HepG2 (cell line): ENCODE data around the gene DPP3. TPM values are rescaled to one million over a fixed set of nuclear protein-coding genes. Genes with fewer than 3 reads are reported as not detected.

Experiments used
- BRCA1 ChIP-seq: sonication (generic); formaldehyde crosslinking; IDR thresholded peaks from 2 replicates; pipeline ENCODE4 v1.4.0; 2020; ENCODE audit warnings: missing genetic modification reagents
- EHMT2 ChIP-seq: fragments of 200-600 bp; sonication (generic); IDR thresholded peaks from 2 replicates; pipeline ENCODE4 v1.7.0; 2017; ENCODE audit warnings: antibody characterized with exemption, low read depth, low read length, borderline replicate concordance
- HDAC1 ChIP-seq: sonication (generic); formaldehyde crosslinking; IDR thresholded peaks from 2 replicates; pipeline ENCODE4 v1.5.1; 2020; ENCODE audit warnings: mild to moderate bottlenecking, missing genetic modification reagents
- KDM5A ChIP-seq: fragments of 200-600 bp; sonication (generic); IDR thresholded peaks from 2 replicates; pipeline ENCODE4 v1.7.0; 2018; ENCODE audit warnings: antibody characterized with exemption, mild to moderate bottlenecking, low read length, borderline replicate concordance
- MEF2D ChIP-seq: sonication (generic); formaldehyde crosslinking; IDR thresholded peaks from 2 replicates; pipeline ENCODE4 v1.5.1; 2020; ENCODE audit warnings: mild to moderate bottlenecking, missing genetic modification reagents
- MIXL1 ChIP-seq: IDR thresholded peaks from 2 replicates; pipeline ENCODE4 v1.6.1; 2016
- NFYB ChIP-seq: sonication (generic); formaldehyde crosslinking; IDR thresholded peaks from 2 replicates; pipeline ENCODE4 v1.4.0; 2020; ENCODE audit warnings: missing genetic modification reagents
- REPIN1 ChIP-seq: sonication (generic); formaldehyde crosslinking; IDR thresholded peaks from 2 replicates; pipeline ENCODE4 v1.8.0; 2022; ENCODE audit warnings: missing genetic modification reagents, low read depth, mild to moderate bottlenecking, borderline replicate concordance
- SP1 ChIP-seq, 2 experiments: fragments of 450-650 bp in 1 of 2; sonication (generic) in 1 of 2; formaldehyde crosslinking in 1 of 2; IDR thresholded peaks; 2 replicates each; pipeline versions ENCODE4 v1.4.0 to v1.6.1; 2016 to 2020; ENCODE audit warnings: missing genetic modification reagents in 1 of 2
- SP4 ChIP-seq: sonication (generic); formaldehyde crosslinking; IDR thresholded peaks from 2 replicates; pipeline ENCODE4 v1.8.1; 2023; ENCODE audit warnings: mild to moderate bottlenecking, missing genetic modification reagents
- TP53 ChIP-seq: sonication (generic); formaldehyde crosslinking; conservative IDR thresholded peaks from 2 replicates; pipeline ENCODE4 v1.4.0; 2020; ENCODE audit warnings: missing genetic modification reagents
- ZNF121 ChIP-seq: sonication (generic); formaldehyde crosslinking; IDR thresholded peaks from 2 replicates; pipeline ENCODE4 v1.5.0; 2020; ENCODE audit warnings: mild to moderate bottlenecking, missing genetic modification reagents
- polyA plus RNA-seq, 8 experiments: library from polyadenylated mRNA; depleted of rRNA in 3 of 8; stranded (reverse) in 7 of 8; unstranded in 1 of 8; fragments of >200 nt; fragmentation: Illumina TruSeq in 4 of 8; extraction: Trizol in 4 of 8; gene quantifications; 2 replicates each; pipeline versions ENCODE4 v1.2.1 to v1.2.3, GENCODE V29; 2011 to 2016; ENCODE audit warnings: low read depth in 4 of 8, missing spikeins in 1 of 8, mixed read lengths in 1 of 8; ENCODE audit not compliant: insufficient read depth in 1 of 8
- total RNA-seq, 5 experiments: library from RNA; depleted of rRNA; stranded (reverse); fragments of >200 nt; fragmentation: Illumina TruSeq; extraction: Trizol; gene quantifications; 2 replicates each; pipeline ENCODE4 v1.2.3, GENCODE V29; 2016; ENCODE audit warnings: low read depth in 1 of 5
- TF ChIP-seq, protein P1 (sequence below): sonication (generic); formaldehyde crosslinking; IDR thresholded peaks from 2 replicates; pipeline ENCODE4 v1.4.0; 2020; ENCODE audit warnings: missing genetic modification reagents
- TF ChIP-seq, protein P2 (sequence below): sonication (generic); formaldehyde crosslinking; IDR thresholded peaks from 2 replicates; pipeline ENCODE4 v1.5.0; 2020; ENCODE audit warnings: mild to moderate bottlenecking, missing genetic modification reagents
- TF ChIP-seq, protein P3 (sequence below), 2 experiments: sonication (generic) in 1 of 2; formaldehyde crosslinking in 1 of 2; IDR thresholded peaks; 2 replicates each; pipeline versions ENCODE4 v1.4.0 to v1.6.1; 2018 to 2020; ENCODE audit warnings: missing genetic modification reagents in 2 of 2, borderline replicate concordance in 1 of 2, low read depth in 1 of 2, mild to moderate bottlenecking in 1 of 2, missing biosample characterization in 1 of 2
- TF ChIP-seq, protein P4 (sequence below): IDR thresholded peaks from 2 replicates; pipeline ENCODE4 v1.6.1; 2018; ENCODE audit warnings: missing genetic modification reagents, mild to moderate bottlenecking, missing compliant biosample characterization

The DPP3 gene
- total and polyA plus RNA-seq, 2 of the 13 experiments (the other 11 are each of a cell fraction or from before 2014, with no cell fraction given): 38.4 to 59.8 TPM

DNA sequence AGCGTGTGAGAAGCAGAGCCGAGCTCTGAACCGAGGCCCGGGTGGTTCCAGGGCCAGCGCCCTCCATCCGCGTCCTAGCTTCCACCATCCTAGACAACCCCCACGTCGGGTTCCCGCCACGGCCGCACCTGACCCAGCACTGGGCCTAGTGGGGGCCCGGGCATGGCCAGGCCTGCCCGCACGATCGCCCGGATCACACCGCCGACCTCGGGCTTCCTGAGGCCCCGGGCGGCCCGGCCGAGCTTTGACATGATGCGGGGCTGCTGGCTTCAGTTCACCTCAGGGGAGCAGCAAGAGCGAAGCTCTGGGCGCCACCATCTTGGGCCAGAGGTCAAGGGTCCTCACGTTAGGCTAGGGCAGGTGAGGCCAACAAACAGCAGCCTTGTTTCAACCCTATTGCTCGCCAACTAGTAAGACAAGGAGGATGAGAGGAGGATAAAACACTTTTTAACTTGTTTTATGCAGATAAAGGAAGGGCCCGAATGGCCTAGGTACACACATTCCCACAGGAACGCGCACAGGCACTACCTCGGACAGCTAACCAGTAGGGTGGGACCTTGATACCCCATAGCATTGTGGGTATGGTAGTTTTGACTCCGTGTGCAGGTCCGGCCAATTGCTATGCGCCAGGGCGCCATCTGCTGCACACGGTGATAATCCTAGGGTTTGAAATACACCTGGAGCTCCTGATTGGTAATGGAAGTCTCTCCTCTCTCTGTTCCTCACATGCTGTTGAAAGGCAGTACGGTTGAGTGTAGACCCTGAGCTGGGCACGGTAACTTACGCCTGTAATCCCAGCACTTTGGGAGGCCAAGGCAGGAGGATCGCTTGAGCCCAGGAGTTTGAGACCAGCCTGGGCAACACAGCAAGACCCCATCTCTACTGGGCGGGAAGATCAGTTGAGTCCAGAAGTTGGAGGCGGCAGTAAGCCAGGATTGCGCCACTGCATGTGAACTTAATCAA is 41.4 kb upstream of the DPP3 start, which contains the start of gene MRPL11 (continued):
- TF ChIP-seq SP1 (IDR thresholded peaks at IDR 0.05): no peak
- TF ChIP-seq SP1 (CRISPR knock-in tag; IDR thresholded peaks at IDR 0.05): peak; percentile 33; the same call in 1 of the 2 replicates
- TF ChIP-seq NFYB (CRISPR knock-in tag): peak; percentile 49
- no peak for TF ChIP-seq TP53 (CRISPR knock-in tag)
- peak; percentile 57 for TF ChIP-seq SP4 (CRISPR knock-in tag)
- TF ChIP-seq KDM5A: peak; percentile 98
- TF ChIP-seq, protein P1, sequence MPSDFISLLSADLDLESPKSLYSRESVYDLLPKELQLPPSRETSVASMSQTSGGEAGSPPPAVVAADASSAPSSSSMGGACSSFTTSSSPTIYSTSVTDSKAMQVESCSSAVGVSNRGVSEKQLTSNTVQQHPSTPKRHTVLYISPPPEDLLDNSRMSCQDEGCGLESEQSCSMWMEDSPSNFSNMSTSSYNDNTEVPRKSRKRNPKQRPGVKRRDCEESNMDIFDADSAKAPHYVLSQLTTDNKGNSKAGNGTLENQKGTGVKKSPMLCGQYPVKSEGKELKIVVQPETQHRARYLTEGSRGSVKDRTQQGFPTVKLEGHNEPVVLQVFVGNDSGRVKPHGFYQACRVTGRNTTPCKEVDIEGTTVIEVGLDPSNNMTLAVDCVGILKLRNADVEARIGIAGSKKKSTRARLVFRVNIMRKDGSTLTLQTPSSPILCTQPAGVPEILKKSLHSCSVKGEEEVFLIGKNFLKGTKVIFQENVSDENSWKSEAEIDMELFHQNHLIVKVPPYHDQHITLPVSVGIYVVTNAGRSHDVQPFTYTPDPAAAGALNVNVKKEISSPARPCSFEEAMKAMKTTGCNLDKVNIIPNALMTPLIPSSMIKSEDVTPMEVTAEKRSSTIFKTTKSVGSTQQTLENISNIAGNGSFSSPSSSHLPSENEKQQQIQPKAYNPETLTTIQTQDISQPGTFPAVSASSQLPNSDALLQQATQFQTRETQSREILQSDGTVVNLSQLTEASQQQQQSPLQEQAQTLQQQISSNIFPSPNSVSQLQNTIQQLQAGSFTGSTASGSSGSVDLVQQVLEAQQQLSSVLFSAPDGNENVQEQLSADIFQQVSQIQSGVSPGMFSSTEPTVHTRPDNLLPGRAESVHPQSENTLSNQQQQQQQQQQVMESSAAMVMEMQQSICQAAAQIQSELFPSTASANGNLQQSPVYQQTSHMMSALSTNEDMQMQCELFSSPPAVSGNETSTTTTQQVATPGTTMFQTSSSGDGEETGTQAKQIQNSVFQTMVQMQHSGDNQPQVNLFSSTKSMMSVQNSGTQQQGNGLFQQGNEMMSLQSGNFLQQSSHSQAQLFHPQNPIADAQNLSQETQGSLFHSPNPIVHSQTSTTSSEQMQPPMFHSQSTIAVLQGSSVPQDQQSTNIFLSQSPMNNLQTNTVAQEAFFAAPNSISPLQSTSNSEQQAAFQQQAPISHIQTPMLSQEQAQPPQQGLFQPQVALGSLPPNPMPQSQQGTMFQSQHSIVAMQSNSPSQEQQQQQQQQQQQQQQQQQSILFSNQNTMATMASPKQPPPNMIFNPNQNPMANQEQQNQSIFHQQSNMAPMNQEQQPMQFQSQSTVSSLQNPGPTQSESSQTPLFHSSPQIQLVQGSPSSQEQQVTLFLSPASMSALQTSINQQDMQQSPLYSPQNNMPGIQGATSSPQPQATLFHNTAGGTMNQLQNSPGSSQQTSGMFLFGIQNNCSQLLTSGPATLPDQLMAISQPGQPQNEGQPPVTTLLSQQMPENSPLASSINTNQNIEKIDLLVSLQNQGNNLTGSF (CRISPR knock-in tag): no peak; the same call in 1 of the 2 replicates
- TF ChIP-seq, protein P2, sequence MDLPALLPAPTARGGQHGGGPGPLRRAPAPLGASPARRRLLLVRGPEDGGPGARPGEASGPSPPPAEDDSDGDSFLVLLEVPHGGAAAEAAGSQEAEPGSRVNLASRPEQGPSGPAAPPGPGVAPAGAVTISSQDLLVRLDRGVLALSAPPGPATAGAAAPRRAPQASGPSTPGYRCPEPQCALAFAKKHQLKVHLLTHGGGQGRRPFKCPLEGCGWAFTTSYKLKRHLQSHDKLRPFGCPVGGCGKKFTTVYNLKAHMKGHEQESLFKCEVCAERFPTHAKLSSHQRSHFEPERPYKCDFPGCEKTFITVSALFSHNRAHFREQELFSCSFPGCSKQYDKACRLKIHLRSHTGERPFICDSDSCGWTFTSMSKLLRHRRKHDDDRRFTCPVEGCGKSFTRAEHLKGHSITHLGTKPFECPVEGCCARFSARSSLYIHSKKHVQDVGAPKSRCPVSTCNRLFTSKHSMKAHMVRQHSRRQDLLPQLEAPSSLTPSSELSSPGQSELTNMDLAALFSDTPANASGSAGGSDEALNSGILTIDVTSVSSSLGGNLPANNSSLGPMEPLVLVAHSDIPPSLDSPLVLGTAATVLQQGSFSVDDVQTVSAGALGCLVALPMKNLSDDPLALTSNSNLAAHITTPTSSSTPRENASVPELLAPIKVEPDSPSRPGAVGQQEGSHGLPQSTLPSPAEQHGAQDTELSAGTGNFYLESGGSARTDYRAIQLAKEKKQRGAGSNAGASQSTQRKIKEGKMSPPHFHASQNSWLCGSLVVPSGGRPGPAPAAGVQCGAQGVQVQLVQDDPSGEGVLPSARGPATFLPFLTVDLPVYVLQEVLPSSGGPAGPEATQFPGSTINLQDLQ: 0 out of 2 replicates have a peak, but pooled peaks have one; percentile 46
- peak; percentile 61; the same call in 1 of the 2 replicates for TF ChIP-seq MIXL1 (CRISPR knock-in tag)
- TF ChIP-seq, protein P3, sequence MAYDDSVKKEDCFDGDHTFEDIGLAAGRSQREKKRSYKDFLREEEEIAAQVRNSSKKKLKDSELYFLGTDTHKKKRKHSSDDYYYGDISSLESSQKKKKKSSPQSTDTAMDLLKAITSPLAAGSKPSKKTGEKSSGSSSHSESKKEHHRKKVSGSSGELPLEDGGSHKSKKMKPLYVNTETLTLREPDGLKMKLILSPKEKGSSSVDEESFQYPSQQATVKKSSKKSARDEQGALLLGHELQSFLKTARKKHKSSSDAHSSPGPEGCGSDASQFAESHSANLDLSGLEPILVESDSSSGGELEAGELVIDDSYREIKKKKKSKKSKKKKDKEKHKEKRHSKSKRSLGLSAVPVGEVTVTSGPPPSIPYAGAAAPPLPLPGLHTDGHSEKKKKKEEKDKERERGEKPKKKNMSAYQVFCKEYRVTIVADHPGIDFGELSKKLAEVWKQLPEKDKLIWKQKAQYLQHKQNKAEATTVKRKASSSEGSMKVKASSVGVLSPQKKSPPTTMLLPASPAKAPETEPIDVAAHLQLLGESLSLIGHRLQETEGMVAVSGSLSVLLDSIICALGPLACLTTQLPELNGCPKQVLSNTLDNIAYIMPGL (CRISPR knock-in tag; IDR thresholded peaks at IDR 0.05; ENCODE audit: borderline replicate concordance in 1 of 2, low read depth in 1 of 2): peak; percentile 72 to 73
- peak; percentile 69 for TF ChIP-seq HDAC1 (CRISPR knock-in tag)
- TF ChIP-seq ZNF121: peak; percentile 100
- TF ChIP-seq, protein P4, sequence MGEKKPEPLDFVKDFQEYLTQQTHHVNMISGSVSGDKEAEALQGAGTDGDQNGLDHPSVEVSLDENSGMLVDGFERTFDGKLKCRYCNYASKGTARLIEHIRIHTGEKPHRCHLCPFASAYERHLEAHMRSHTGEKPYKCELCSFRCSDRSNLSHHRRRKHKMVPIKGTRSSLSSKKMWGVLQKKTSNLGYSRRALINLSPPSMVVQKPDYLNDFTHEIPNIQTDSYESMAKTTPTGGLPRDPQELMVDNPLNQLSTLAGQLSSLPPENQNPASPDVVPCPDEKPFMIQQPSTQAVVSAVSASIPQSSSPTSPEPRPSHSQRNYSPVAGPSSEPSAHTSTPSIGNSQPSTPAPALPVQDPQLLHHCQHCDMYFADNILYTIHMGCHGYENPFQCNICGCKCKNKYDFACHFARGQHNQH (CRISPR knock-in tag): no peak
- TF ChIP-seq REPIN1 (CRISPR knock-in tag): no peak
- TF ChIP-seq MEF2D (CRISPR knock-in tag): peak; percentile 51; the same call in 1 of the 2 replicates
- TF ChIP-seq EHMT2: peak; percentile 89; the same call in 1 of the 2 replicates
- TF ChIP-seq BRCA1: no peak
